HG03378 (cell line): ENCODE results near the gene KRT34.
"Not testable (repeated sequence)": the region's sequence is repeated elsewhere in the genome, so short reads cannot be mapped to it uniquely, and the experiment has no call there.

Experiments
- ATAC-seq: cut with Tn5 transposase; IDR thresholded peaks from one replicate; pipeline ENCODE4 v1.9.1; 2021; ENCODE audit warnings: mild to moderate bottlenecking, moderate library complexity; ENCODE audit not compliant: unreplicated experiment

Gene KRT34

DNA sequence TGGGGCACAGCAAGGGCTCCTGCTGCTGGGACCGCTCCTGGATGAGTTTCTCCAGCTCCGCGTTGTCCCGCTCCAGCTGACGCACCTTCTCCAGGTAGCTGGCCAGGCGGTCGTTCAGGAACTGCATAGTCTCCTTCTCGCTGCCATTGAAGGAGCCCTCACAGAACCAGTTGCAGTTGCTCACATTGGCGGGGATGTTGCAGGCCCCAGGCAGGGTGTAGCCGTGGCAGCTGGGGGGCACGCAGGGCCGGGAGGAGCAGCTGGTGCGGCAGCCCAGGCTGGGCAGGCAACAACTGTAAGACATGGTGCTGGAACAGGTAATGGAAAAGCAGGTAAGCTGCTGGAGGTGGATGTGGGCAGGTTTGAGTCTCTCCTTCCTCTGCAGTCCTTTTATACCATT lies at the start of gene KRT34:
Gene KRT34 (minus strand): TSS at position 364 of the 400 bp plus-strand sequence. CDS start 60 bp downstream, at position 304.
- ATAC-seq: not testable (repeated sequence)

DNA sequence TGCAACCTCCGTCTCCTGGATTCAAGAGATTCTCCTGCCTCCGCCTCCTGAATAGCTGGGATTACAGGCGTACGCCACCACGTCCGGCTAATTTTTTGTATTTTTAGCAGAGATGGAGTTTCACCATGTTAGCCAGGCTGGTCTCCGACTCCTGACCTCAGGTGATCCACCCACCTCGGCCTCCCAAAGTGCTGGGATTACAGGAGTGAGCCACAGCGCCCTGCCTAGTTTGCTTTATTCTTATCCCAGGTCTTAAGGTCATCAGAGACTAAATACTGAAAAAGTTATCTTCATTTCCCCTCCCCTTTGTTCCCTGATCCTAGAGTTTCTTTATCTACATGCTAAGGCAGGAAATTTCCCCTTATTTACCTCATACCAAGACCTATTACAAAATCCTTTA lies 48.3 kb upstream of the KRT34 start:
- ATAC-seq: not testable (repeated sequence)

DNA sequence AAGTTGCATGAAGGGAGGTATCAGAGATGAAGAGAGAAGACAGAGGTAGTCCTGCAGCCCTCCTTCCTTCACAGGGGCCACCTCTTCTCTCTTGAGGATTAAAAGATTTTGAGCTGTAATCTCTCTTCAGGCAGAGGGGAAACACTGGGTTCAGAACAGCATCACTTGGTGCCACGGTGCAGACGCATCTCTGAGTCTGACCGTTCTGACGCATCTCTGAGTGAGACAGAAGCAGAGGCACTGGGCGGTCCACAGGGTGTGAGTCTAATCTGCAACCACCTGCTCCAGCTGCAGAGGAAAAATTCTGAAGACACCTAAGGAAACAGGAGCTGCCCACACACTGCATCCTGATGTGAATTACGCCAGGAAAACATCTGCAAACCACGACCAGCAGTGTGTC lies 47.6 kb upstream of the KRT34 start:
- no peak for ATAC-seq

DNA sequence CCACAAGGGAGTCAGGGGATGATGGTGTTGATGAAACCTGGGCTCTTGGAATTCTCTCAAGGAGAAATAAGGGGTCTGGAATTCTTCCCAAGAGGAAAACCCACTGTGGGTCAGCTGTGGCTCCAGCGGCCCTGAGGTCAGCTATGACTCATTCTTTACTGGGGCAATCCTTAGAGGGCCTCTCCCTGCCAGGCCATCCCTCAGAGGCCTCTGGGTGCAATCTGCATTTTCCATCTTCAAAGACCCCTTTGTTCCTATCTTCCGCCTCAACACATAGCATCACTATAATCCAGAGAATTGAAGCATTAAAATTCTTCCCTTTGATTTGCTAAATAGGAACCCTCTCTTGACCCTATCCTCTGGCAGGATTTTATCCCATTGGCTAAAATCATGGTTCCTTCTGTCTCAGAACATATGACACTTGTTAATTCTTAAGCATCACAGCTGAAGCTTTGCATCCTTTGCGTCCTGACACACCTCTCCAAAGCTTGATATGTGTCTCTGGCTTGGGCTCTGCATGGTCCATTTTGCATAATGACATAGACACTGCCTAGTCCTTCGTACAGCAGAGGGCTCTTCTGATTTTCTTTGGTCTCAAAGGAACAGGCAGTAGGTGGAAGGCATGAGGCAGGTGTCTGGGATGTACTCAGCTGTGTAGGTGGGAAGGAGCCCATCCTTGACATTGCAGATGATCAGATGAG lies 46.6 kb upstream of the KRT34 start:
- ATAC-seq: no peak

DNA sequence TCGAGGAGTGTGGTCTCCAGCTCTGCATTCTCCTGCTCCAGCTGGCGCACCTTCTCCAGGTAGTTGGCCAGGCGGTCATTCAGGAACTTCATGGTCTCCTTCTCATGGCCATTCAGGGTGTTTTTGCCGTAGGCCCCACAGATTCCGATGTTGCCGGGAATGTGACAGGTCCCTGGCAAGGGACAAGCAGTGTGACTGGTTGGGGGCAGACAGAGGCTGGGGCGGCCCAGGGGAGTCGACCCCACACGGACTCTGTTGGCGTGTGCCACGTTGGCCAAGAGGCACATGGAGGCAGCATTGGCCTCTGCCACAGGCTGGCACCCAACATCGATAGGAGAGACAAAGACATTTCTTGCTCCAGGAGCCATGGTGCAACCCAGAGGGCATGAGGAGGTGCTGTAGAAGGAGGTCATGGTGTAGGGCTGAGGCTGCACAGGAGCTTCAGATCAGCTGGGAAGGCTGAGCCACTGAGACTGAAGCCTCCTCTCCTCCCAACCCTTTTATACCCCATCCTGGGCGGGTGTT lies 42.1 kb upstream of the KRT34 start, which contains the start of gene KRT37:
Gene KRT37 (minus strand): TSS at position 475 of the 525 bp plus-strand sequence. CDS start 62 bp downstream, at position 413.
- ATAC-seq: no peak

DNA sequence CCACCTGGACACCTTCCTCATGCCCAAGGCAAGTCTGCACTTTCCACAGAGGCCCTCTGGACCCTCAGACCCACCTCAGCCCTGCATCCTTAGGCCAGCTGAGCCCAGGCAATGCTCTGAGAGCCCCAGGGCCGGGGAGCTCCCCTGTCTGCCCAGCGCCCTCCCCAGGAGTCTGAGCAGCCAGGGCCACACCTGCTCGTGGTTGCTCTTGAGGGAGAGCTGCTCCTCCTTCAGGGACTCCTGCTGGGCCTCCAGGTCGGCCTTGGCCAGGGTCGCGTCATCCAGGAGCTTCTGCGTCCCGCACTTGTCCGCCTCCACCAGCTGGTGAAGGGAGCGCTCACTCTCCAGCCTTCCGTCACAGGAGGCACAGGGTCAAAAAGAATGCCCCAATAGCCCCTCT lies 40.5 kb upstream of the KRT34 start:
- not testable (repeated sequence) for ATAC-seq

DNA sequence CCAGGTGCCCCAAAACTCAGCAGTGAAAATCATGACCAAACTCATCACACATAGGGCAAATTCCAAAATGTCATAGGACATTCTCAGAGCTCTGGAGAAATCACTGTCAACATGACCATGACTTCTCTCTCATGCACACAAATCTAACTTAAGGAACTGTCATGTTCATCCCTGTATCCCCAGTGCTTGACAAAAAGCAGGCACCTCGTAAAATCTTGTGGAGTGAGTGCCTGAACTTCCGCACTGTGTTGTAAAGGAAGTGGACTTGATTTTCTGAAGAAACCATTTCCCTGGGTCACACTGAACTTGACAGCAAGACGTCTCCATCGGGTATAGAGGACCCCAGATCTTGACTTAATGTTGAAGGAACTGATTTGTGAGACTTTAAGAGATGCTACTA lies 39.5 kb upstream of the KRT34 start:
- no peak for ATAC-seq

DNA sequence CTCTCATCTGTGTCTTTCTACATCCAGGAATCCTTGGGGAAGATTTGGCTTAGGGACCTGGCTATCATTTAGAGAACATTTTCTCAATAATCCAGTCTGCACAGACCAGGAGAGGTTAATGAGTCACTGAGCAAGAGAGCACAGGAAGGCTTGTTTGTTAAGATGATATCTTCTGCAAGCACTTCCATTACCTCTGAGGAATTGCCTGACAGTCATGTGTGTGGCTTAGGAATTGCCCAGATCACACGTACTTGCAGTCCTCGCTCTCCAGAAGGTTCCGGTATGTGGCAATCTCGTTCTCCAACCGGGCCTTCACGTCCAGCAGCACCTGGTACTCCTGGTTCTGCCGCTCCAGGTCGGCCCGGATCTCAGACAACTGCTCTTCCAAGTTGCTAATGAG lies 39.0 kb upstream of the KRT34 start:
- no peak for ATAC-seq

DNA sequence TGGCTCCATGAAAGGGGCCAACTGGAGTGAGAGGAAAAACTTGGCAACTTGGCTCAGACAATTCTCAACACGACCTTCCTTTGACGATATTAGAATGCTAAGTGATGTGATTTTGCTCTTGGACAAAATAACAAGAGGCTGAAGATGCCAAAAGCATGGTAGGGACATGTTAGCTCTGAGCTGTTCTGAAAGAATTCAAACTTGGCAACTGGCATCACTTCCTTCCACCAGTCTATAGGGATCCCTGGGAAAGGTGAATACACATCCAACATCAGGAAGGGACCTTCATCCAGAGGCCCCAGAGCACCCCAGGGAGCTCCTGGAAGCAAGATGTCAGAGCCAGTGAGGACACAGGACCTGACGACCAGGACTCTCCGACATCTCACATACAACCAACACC lies 38.0 kb upstream of the KRT34 start:
- no peak for ATAC-seq

DNA sequence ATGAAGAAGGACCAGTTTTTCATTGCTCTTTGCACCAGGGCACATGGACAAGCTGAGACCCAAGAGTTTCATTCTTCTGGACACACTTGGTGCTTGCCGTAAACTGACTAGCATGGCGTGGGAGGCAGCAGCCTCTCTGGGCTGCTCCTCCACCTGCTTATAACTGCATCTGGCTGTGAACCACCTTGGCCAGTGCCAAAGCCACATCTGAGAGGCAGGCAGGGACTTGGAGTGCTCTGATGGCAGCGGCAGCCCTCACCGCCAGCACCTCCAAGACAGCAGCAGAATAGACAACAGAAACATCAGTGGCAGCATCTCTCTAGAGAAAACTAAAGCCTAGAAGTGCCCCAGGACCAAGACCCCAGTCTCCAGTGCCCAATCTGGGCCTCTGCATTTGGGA lies 37.6 kb upstream of the KRT34 start:
- no peak for ATAC-seq

DNA sequence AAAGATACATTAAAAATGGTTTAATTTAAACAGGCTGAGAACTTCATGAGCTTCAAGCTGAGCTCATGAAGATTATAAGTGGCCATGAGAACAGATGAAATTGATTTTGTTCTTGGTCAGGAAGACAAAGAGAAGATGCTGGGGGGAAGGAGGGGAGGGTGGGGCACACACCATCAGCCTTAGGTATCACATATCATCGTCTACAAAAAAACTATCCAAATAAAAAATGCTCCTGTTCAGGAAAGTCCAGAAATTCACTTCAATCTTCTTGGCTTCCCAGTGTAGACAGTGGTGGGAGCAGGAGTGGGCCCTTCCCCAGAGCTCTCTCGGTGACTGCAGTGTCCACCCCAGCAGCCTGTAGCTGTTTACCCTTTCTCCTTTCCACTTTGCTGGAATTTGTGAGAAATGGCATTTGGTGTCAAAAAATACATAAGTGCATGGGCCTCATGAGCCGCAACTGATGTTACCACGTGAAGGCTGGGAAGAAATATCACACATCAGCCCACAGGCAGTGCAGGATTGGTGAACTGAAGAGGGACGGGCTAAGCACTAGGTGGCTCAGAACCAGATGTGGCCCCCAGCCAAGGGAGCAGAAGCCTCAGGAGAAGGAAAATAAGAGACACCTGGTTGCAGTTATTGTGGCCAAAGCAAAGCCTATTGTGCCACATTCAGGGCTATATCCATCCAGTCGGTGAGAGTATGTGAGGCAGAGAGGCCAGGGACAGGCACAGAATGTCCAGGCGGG lies 36.2 kb upstream of the KRT34 start:
- no peak for ATAC-seq

DNA sequence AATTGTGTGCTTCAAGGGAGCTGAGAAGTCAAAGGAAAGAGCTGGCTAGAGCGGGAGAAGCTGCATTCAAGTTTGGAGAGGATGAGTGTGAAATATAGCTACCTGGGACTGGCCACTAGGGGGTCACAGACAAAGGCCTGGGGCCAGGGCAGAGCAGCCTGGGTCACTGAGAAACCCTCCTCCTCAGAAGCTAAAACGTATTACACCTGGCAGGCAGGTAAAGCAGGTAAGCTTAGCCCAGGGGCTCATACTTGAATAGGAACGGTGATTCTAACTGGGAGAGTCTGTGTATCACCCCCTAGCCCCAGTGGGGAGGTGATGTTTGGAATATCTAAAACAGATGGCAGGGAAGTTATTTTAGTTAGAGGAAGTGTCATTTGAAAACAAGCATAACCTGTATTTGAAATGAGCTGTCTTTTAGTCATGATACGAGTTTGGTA lies 35.5 kb upstream of the KRT34 start:
- ATAC-seq: no peak

DNA sequence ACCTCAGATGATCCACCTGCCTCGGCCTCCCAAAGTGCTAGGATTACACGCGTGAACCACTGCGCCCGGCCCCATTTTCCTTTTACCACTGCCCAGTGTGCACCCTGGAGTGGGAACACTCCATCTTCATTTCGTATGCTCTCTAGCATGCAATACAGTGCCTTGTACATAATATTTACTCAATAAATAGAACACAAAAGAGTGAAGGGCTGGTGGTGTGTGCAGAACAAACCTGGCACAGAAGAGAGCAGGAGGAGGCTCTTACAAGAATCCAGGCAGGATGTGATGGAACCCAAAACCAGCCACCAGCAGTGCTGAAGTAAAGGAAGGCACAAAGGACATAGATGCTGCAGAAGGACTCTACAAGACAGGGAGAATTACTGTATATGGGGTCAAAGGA lies 35.0 kb upstream of the KRT34 start:
- ATAC-seq: no peak

DNA sequence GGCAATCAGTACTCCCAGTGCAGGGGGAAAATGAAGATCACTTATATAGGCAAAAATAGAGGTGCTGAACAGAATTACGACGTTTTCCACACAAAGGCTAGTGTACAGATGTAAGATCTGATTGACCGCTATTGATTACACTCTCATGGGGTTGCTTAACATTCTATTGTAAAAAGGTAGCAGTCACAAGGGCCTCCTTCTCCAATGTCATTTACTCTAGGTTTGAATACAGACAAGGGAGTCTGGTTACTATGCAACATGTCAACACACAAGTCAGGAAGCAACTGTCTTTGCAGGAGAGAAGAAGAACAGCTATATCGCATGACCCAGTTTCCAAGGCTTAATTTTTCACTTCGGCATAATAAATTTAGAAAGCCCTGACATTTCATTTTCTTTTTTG lies 34.4 kb upstream of the KRT34 start:
- no peak for ATAC-seq

DNA sequence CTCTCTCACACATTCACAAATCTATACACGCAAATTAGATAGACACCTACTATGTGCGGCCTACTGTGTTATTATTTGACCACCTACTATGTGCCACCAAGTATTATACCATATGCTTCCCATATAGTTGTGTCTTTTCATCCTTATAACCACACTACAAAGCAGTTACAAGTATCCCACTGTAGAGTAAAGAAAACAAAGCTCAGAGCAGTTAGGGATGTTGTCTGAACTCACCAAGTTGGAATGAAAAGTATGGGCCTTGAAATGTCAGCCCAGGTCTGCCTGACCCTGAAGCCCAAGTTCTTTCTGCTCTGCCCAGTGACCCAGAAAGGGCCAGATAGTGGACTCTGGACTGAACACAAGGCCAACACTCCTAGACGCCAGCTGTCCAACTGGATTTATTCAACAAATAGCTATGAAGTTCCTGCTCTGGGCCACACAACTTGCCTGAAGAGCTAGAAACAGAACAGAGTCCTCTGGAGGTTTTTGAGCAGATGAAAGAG lies 33.8 kb upstream of the KRT34 start:
- ATAC-seq: no peak

DNA sequence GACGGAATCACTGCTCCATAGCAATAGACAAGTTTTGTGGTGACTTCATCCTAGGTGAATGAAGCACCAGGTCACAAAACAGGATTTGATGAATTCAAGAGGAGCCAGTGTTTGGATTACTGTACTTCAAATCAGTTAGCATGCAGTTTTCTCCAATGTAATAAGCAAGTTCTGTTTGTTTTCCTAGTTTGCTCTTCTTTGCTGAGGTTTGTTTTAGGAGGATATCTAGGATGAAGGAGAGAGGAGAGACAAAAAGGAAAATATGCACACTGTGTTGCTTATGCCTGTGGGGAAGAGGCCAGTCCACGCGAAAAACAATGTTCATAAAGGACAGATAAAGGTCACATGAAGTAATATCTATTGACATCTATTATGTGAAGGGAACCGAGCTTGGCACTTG lies 33.3 kb upstream of the KRT34 start:
- ATAC-seq: no peak

DNA sequence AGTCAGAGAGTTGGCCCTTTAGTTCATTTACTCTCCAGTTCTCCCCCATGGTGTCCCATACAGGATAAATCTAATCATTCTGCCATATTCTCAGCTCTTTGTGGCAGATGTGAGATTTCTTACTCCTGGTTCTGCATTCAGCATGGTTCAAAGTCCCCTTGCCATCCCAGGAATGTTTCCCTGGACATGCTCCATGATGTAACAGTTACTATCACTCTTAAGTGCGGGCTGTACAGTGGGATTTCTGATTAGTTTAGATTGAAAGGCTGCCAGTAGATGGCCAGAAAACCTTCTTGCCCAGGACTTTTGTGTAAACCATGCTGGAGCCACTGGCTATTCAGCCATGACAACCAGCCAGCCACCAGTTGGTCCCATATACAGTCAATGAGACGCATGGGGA lies 31.9 kb upstream of the KRT34 start:
- no peak for ATAC-seq

DNA sequence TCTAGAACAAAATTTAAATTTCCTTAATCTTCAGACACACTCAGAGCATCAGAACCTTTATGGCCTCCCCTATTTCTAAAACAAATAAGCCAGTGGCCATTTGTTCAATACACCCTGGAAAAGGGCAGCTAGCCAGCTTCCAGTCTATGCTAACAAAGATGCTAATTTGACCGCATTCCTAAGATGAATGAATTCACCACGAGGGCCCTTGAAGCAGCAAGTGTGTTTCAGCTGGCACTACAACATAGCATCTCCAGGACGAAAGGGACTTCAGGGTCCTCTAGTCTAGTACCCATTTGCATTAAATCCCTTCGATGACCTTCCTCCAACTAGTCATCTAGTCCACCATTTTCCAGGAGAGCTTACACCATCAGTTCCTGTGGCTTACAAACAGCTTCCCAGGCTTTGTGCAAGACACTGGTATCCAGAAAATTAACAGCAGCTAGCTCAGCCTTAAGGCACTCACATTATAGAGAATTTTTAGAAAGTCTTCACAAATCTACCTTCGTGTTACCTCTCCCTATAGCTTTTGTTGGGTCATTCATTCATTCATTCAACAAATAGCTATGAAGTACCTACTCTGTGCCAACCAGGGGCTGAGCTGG lies 31.3 kb upstream of the KRT34 start:
- ATAC-seq: no peak

DNA sequence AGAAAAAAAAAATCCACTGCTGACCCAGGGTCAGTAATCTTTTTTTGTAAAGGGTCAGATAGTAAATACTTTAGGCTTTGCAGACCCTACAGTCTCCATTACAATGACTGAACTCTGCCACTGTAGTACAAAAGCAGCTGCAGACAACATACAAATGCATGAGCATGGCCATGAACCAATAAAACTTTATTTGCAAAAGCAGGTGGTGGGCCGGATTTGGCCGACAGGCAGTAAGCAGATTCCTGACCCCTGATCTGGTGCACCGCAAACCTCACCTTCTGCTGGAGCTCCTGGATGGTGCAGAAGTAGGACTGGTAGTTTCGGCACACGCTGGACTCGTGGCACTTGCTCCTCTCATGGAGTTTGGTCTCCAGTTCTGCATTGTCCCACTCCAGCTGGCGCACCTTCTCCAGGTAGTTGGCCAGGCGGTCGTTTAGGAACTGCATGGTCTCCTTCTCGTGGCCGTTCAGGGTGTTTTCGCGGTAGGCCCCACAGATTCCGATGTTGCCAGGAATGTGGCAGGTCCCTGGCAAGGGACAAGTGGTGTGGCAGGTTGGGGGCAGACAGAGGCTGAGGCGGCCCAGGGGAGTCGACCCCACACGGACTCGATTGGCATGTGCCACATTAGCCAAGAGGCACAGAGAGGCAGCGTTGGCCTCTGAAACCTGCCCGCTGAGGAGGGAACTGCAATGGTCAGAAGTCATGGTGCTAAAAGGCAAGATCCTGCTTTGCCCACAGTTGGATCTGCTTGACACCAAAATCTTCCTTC lies 29.1 kb upstream of the KRT34 start:
- no peak for ATAC-seq

DNA sequence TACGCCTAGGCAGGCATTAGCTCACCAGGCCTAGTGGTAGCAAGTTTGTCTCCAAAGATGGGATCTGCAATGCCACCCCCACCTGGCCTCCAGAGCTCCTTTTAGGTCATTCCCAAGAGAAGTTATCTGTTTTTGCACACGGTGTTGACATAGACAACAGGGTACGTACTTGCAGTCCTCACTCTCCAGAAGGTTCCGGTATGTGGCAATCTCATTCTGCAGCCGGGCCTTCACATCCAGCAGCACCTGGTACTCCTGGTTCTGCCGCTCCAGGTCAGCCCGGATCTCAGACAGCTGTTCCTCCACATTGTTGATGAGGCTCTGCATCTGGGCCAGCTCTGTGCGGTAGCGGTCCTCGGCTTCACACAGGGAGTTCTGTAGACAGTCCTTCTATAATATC lies 25.1 kb upstream of the KRT34 start:
- ATAC-seq: no peak

DNA sequence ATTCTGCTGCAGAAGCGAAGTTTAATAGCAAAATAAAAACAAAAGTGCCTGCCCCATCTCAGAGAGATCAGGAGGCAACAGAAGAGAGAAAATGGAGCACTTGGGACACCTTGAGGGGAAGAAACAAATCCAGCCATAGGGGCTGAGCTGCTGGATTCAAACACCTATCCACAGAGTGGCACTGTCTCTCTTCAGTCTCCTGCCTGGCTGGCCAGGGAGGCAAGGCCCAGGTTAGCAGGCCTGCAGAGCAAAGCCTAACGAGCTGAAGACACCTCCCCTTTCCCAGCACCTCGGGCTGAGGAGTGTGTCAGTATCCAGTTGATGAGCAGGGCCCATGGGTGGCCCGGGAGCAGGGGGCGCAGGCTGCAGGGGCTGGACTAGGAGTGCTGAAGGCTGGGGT lies 24.1 kb upstream of the KRT34 start:
- no peak for ATAC-seq
